Upper lobe of left lung (tissue), 6 donors: ENCODE results near the gene ST6GALNAC3. TPM values are rescaled to one million over a fixed set of nuclear protein-coding genes. Genes with fewer than 3 reads are reported as not detected.

Experiments
- ATAC-seq, 2 donors: fragments of 200-7000 bp; cut with Tn5 transposase; one replicate each; pipeline ENCODE4 v1.9.1; 2022; ENCODE audit warnings: mild to moderate bottlenecking in 2 of 2, moderate library complexity in 2 of 2; ENCODE audit not compliant: low FRiP score in 2 of 2
- DNase-seq, 2 donors: peaks; one replicate each; pipeline ENCODE4 v3.0.0-alpha.2; 2019 to 2020
- H3K27ac ChIP-seq, 4 donors: fragments of 200-600 bp; sonication (generic); one replicate each; pipeline ENCODE4 v1.5.1; 2016 to 2019
- H3K27me3 ChIP-seq, 4 donors: fragments of 200-600 bp; sonication (generic); one replicate each; pipeline ENCODE4 v1.5.1; 2017 to 2019
- H3K36me3 ChIP-seq, 4 donors: fragments of 200-600 bp; sonication (generic); one replicate each; pipeline ENCODE4 v1.5.1; 2016 to 2019
- H3K4me1 ChIP-seq, 4 donors: fragments of 200-600 bp; sonication (generic); one replicate each; pipeline ENCODE4 v1.5.1; 2018 to 2019
- H3K4me3 ChIP-seq, 4 donors: fragments of 200-600 bp; sonication (generic); one replicate each; pipeline ENCODE4 v1.5.1; 2017 to 2019; ENCODE audit warnings: mild to moderate bottlenecking in 2 of 4, moderate library complexity in 1 of 4
- H3K9me3 ChIP-seq, 4 donors: fragments of 200-600 bp; sonication (generic); one replicate each; pipeline ENCODE4 v1.5.1; 2018 to 2019
- EP300 ChIP-seq, 4 donors: sonication (generic); formaldehyde crosslinking; IDR thresholded peaks; one replicate each; pipeline ENCODE4 v1.5.1; 2017; ENCODE audit warnings: antibody characterized with exemption in 4 of 4, control low read depth in 2 of 4
- POLR2A ChIP-seq, 4 donors: fragments of 450-650 bp; IDR thresholded peaks; one replicate each; pipeline ENCODE4 v1.5.1; 2016 to 2017; ENCODE audit warnings: antibody characterized with exemption in 4 of 4, mild to moderate bottlenecking in 2 of 4
- POLR2AphosphoS5 ChIP-seq, 2 donors: sonication (generic); formaldehyde crosslinking; IDR thresholded peaks; one replicate each; pipeline ENCODE4 v1.5.1; 2017; ENCODE audit warnings: antibody characterized with exemption in 2 of 2
- WGBS, 2 donors: methylation state at CpG; one replicate each; pipeline ENCODE4 v1.1.5; 2017 to 2018; 5-methylcytosine and 5-hydroxymethylcytosine counted together
- total RNA-seq, 6 donors: library from RNA; depleted of rRNA in 4 of 6; stranded (reverse); fragments of >200 nt in 4 of 6; gene quantifications; one replicate each; pipeline versions ENCODE4 v1.1.0 to v1.2.1, GENCODE V29; 2016 to 2021
- TF ChIP-seq, protein P1 (sequence below), 6 experiments: fragments of 450-650 bp in 4 of 6; fragments of 200-600 bp in 2 of 6; sonication (generic) in 2 of 6; IDR thresholded peaks; one replicate each; pipeline ENCODE4 v1.5.1; 2016 to 2019; ENCODE audit warnings: antibody characterized with exemption in 6 of 6
- donor health status: DM: no; HTN: no; CAD: no; lungs with moderate emphysema.
- donor health status: DM: no; HTN: yes; CAD: no; lungs with severe emphysema.

Gene ST6GALNAC3
- total RNA-seq, 6 donors from 2014 or later: 5.8 to 13.1 (median 11.3) TPM

DNA sequence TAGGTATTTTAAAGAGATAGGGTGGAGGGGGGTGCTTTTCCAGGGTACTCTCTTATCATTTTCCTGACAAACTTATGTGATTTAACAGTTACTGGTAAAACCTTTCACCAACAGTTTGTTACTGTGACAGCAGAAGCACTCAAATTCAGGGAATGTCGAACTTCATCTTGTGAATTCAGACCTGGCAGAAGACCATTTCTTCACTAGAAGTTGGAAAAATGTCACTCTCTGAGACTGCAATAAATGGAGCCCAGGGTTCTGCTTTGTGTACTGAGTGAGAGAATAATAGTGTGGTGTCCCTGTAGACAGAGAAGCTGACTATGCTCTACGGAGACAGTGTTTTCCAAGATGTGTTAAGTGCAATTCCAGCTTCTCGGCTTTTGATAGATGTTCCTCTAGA, 200.2 kb downstream of the ST6GALNAC3 start:
- Histone ChIP-seq H3K27ac (no peak overlapping the region), H3K36me3 (no peaks in the 10 kb centered on the region), H3K4me3 (no peak overlapping the region), H3K4me1 (peaks cover 0 to 6% (median 4%) of the 10 kb centered on the region in 4 donors), H3K9me3 (no peaks in the 10 kb centered on the region), H3K27me3 (no peaks in the 10 kb centered on the region)
- DNase-seq (no peak), ATAC-seq (no peak)
- TF ChIP-seq POLR2A (IDR thresholded peaks at IDR 0.05): no peak
- no peak for TF ChIP-seq EP300 (IDR thresholded peaks at IDR 0.05)
- TF ChIP-seq POLR2AphosphoS5 (IDR thresholded peaks at IDR 0.05): no peak
- TF ChIP-seq, protein P1, sequence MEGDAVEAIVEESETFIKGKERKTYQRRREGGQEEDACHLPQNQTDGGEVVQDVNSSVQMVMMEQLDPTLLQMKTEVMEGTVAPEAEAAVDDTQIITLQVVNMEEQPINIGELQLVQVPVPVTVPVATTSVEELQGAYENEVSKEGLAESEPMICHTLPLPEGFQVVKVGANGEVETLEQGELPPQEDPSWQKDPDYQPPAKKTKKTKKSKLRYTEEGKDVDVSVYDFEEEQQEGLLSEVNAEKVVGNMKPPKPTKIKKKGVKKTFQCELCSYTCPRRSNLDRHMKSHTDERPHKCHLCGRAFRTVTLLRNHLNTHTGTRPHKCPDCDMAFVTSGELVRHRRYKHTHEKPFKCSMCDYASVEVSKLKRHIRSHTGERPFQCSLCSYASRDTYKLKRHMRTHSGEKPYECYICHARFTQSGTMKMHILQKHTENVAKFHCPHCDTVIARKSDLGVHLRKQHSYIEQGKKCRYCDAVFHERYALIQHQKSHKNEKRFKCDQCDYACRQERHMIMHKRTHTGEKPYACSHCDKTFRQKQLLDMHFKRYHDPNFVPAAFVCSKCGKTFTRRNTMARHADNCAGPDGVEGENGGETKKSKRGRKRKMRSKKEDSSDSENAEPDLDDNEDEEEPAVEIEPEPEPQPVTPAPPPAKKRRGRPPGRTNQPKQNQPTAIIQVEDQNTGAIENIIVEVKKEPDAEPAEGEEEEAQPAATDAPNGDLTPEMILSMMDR (IDR thresholded peaks at IDR 0.05): no peak
- 78 to 87% methylated on average over 3 of the region's 3 CpGs for WGBS, 2 donors

DNA sequence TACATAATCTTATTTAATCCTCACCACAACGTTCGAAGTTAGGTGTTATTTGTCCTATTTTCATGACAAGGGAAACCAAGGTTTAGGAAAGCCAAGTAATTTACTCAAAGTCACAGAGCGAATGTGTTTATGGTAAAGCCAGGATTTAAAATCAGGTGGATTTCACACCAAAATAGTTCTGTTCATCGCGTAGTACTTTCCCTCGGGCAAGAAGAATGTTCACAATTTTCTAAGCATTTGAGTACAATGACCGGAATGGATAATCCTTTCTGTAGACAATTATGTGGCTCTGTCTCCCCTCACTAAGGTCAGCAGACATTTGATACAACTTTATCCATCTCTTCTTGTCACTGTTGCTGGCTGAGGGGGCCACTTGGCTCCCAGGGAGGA, 204.2 kb downstream of the ST6GALNAC3 start:
- Histone ChIP-seq H3K27me3 (no peaks in the 10 kb centered on the region), H3K4me3 (no peak overlapping the region), H3K36me3 (no peaks in the 10 kb centered on the region), H3K4me1 (no peaks in the 10 kb centered on the region), H3K27ac (no peak overlapping the region), H3K9me3 (no peaks in the 10 kb centered on the region)
- ATAC-seq (no peak), DNase-seq (no peak)
- WGBS, 2 donors: 86 to 95% methylated on average over 7 of the region's 7 CpGs
- TF ChIP-seq, protein P1 (IDR thresholded peaks at IDR 0.05): no peak
- no peak for TF ChIP-seq POLR2AphosphoS5 (IDR thresholded peaks at IDR 0.05)
- TF ChIP-seq POLR2A (IDR thresholded peaks at IDR 0.05): no peak
- TF ChIP-seq EP300 (IDR thresholded peaks at IDR 0.05): no peak

DNA sequence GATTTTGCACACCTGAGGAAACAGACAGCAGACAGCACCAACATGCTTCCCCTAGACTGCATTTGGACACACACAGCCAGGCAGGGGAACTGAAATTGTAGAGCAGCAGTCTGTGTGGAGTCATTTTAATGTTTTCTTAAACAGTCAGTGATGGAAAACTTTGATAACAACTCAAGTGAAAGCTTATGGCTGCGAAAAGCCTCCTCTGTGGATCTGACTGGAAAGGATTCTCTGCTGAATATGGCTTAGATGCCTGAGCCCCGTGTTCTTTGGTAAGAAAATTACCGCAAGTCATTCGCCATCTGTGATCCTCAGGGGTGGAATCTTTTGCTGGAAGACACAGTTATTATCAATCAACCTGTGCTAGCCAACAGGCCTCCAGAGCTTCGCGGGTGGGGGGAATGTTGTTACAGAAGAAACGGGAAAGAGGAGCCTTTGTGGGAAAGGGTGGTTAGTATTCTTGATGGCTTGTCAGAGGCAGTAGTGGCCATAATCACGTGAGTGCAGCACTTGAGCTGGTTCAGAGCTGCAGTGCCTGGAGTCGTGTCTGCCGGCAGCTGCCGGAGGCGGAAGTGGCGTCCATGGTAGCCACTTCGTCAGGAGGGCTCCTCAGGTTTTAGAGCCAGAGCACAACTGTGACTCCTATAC, 204.7 kb downstream of the ST6GALNAC3 start:
- Histone ChIP-seq H3K9me3 (no peaks in the 10 kb centered on the region), H3K36me3 (no peaks in the 10 kb centered on the region), H3K27me3 (no peaks in the 10 kb centered on the region), H3K4me3 (no peak overlapping the region), H3K27ac (no peak overlapping the region), H3K4me1 (no peaks in the 10 kb centered on the region)
- TF ChIP-seq, protein P1 (IDR thresholded peaks at IDR 0.05): no peak
- no peak for TF ChIP-seq POLR2A (IDR thresholded peaks at IDR 0.05)
- no peak for TF ChIP-seq POLR2AphosphoS5 (IDR thresholded peaks at IDR 0.05)
- TF ChIP-seq EP300 (IDR thresholded peaks at IDR 0.05): no peak
- DNase-seq: peak in 1 of 2 donors; percentile 24
- ATAC-seq: peak in 1 of 2 donors; percentile 17
- 61 to 77% methylated on average over 14 of the region's 14 CpGs for WGBS, 2 donors

DNA sequence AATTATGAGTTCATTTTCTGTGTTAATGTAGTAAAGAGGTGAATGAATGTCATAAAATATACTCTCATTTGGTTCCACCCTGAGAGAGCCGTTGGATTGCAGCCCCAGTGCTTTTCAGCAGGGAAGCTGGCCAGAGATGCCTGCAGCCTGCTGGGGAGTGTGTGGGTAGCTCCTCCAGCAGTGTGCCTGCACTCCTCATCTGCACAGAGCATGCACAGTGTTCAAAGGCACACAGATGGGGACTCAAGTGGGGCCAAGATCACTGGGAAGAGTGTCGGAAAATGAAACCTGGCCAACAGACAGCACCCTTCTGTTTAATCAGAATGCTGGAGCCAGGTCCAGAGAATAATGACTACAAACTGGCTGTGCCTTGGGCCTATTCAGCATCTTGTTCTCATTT, 206.8 kb downstream of the ST6GALNAC3 start:
- TF ChIP-seq POLR2A (IDR thresholded peaks at IDR 0.05) (no peak), POLR2AphosphoS5 (IDR thresholded peaks at IDR 0.05) (no peak), EP300 (IDR thresholded peaks at IDR 0.05) (no peak)
- TF ChIP-seq, protein P1 (IDR thresholded peaks at IDR 0.05): no peak
- no peaks in the 10 kb centered on the region for H3K36me3 ChIP-seq
- no peak for DNase-seq
- H3K27me3 ChIP-seq: no peaks in the 10 kb centered on the region
- no peaks in the 10 kb centered on the region for H3K9me3 ChIP-seq
- no peaks in the 10 kb centered on the region for H3K4me1 ChIP-seq
- WGBS, 2 donors: 55 to 64% methylated on average over 2 of the region's 2 CpGs
- peak in 1 of 2 donors; percentile 52 for ATAC-seq
- no peak overlapping the region for H3K4me3 ChIP-seq
- no peak overlapping the region for H3K27ac ChIP-seq

DNA sequence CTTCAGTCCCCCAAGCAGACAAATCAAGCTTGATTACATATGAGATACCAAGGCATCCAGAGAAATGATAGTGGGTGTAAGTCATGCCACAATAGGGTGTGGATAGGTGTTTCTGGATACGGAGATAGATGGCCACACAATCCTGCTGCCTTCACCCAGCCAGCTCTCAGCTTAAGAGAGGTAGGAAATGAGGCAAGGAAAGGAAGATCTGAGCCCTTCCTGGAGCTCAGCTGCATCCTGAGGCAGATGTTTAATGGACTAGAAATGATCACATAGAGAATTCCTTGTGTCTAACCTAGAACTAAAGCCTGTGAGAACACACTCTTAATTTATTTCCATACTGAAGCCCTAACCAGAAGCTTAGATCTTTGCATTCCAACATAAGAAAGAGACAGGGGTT, 210.3 kb downstream of the ST6GALNAC3 start:
- no peak overlapping the region for H3K4me3 ChIP-seq
- no peak overlapping the region for H3K27ac ChIP-seq
- no peak for DNase-seq
- no peak for TF ChIP-seq EP300 (IDR thresholded peaks at IDR 0.05)
- H3K9me3 ChIP-seq: no peaks in the 10 kb centered on the region
- no peaks in the 10 kb centered on the region for H3K4me1 ChIP-seq
- no peaks in the 10 kb centered on the region for H3K36me3 ChIP-seq
- no peak for ATAC-seq
- WGBS, 2 donors: 50 to 67% methylated on average over 1 of the region's 1 CpG
- no peaks in the 10 kb centered on the region for H3K27me3 ChIP-seq
